ENCODE results near the gene MAGI3. TPM values are rescaled to one million over a fixed set of nuclear protein-coding genes. Genes with fewer than 3 reads are reported as not detected.

Gene MAGI3
- 8.6 and 10.1 TPM in 2 replicates for total RNA-seq

DNA sequence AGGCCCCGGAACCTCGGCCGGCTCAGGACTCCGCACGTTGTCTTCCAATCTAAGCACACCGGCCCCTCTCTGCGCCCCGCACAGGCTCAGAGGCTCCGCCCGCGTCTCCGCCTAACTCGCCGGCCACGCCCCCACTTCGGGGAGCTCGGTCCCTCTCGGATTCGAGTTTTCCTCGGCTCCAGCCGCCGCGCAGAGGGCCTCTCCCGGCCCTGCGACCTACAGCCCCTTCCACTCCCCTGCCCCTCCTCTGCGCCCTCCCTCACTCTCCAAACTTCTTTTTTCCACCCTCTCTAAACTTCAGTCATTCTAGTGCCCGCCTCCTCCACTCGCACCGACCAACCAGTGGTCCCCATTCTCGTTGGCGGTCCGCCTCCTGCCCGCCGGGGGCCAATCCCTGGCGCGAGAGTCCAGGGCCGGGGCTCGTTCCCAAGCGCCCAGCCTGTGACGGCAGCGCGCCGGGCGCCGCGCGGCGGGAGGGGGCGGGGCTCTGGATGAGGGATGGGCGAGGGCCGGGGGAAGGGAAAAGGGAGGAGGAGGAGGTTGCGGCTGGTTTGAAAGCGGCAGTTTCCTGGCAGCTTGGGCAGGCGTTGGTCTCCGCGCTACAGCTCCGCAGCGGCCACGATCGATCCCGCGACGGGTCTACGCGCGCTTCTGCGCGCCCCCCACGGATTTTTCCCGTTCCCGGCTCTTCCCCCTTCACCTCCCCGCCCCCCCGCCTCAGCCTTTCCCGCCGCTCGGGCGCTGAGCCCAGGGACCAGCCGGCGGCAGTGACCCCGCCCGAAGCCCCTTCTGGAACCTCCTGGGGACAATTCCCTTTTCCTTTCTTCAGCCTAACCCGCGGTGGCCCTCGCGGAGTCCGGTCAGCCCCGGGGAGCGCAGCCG lies at the start of gene MAGI3:
TSS of gene MAGI3 (plus strand) at position 563 of the 882 bp plus-strand sequence. CDS start 519 bp downstream, outside the sequence.
- DNase-seq (ENCODE audit: low read depth in 2 of 2): peak; percentile 94 to 99

GRCh38 chr1:113353580-113353979 lies 36.7 kb upstream of the MAGI3 start:
- DNase-seq (ENCODE audit: low read depth in 2 of 2): no peak

DNA sequence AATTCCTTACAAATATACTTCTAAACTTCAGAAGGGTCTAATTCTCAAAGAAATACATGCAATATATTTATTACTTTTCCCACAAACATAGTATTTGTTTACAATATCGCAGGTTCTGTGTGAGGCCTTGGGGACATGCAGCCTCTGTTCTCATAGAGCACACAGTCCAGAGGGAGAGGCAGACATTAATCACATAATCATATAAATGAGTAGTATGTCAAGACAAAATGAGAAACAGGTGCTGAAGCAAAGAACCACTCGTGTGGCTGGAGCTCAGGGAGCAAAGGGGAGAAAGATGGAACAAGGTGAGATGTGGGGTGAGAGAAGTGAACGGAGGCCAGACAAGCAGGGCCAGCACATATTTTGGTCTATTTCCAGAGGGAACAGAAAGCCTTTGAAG lies 26.4 kb upstream of the MAGI3 start:
- no peak for DNase-seq (ENCODE audit: low read depth in 2 of 2)

- DNase-seq (ENCODE audit: low read depth in 2 of 2): no peak
These were observed 21.3 kb upstream of the MAGI3 start for GRCh38 chr1:113369040-113369439.

GRCh38 chr1:113369699-113370098 lies 20.6 kb upstream of the MAGI3 start:
- no peak for DNase-seq (ENCODE audit: low read depth in 2 of 2)

DNA sequence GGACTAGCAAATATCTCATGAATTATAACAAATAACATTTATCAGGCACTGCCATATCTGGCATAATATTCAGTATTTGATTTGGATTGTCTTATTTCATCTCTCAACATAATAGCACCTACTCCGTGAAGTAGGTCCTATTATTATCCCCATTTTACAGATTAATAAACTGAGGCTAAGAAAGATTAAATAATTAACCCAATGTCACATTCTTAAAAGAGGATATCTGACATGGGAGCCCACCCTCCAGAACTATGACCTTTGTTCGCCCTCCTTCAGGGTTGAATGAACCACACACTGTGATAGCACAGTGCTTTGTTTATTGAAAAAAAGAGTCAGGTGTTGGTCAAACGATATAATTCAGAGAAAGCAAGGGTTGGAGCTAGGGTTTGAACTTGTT lies 19.4 kb upstream of the MAGI3 start:
- DNase-seq (ENCODE audit: low read depth in 2 of 2): no peak

DNA sequence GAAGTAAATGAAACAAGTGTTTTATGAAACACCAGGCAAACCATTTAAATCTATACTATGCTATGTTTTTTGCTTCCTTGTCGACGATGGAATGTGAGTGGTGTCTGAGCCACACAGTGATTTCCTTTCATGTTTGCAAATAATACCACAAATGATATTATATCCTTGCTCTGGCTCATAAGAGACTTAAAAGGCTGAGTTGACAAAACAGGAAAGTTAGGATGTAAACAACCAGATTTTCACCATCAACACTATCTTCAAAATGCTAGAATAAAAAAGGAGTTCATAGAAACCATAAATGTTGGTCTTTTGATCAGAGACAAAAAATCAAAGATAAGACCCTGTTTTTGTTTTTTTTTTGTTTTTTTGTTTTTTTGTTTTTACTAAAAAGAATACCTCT lies 17.8 kb upstream of the MAGI3 start:
- no peak for DNase-seq (ENCODE audit: low read depth in 2 of 2)

GRCh38 chr1:113373644-113374043 lies 16.7 kb upstream of the MAGI3 start:
- no peak for DNase-seq (ENCODE audit: low read depth in 2 of 2)

DNA sequence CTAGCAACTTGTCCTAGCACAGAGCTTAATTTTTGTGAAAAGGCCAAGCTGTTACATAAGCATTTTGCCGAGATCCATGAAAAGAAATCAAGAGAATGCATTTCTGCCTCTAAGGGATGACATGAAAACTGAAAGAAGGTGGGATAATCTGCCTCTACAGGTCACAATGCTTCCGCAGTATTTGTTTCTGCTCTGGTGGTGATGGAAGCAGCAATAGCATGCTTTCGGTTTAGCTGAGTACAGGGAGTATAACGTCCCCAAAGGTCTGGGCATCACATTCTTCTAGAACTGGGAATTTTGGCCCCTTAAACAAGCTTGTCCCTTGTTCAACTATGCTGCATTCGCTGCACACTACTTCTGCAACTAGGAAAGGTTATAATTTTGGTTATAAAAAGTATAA lies 14.4 kb upstream of the MAGI3 start:
- no peak for DNase-seq (ENCODE audit: low read depth in 2 of 2)

DNA sequence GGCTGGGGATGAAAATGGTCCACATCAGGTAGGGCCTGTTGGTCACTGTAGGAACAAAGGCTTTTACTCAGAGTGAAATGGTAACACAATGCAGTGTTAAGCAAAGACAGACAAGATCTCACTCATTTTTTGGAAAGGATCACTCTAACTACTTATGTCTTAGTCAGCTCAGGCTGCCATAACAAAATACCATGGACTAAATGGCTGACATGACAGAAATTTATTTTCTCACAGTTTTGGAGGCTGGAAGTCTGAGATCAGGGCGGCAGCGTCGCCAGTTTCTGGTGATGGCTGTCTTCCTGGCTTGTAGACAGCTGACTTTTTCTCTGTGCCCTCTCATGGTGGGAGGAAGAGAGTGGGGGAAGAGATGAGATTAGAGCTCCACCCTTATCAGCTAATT lies 10.2 kb upstream of the MAGI3 start:
- DNase-seq (ENCODE audit: low read depth in 2 of 2): no peak

DNA sequence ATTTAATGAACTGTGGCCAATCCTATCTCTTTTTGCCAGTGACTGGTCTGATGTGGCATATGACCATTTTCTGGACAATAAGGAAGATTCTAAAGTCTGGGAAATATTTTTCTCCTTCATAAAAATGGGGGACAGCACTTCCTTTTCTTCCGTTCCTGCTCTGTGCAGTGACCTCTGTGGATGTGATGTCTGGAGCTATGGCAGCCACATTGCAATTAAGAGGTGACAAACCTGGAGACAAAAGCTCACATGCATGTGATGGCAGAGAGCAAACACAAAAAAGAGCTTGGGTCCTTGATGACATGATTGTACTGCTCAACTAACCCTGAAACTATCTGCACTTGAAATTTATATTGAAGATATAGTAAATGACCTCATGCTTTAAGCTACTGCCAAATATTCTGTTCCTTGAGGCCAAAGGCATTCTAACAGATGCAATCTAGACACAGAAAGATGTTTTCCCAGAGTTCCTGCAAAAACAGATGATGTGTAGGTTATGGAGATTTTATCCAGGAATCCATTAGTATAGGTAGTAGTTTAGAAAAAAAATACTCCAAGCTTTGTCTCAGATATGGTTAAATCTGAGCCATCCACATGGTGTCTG lies 2.2 kb upstream of the MAGI3 start:
- DNase-seq (ENCODE audit: low read depth in 2 of 2): no peak

DNA sequence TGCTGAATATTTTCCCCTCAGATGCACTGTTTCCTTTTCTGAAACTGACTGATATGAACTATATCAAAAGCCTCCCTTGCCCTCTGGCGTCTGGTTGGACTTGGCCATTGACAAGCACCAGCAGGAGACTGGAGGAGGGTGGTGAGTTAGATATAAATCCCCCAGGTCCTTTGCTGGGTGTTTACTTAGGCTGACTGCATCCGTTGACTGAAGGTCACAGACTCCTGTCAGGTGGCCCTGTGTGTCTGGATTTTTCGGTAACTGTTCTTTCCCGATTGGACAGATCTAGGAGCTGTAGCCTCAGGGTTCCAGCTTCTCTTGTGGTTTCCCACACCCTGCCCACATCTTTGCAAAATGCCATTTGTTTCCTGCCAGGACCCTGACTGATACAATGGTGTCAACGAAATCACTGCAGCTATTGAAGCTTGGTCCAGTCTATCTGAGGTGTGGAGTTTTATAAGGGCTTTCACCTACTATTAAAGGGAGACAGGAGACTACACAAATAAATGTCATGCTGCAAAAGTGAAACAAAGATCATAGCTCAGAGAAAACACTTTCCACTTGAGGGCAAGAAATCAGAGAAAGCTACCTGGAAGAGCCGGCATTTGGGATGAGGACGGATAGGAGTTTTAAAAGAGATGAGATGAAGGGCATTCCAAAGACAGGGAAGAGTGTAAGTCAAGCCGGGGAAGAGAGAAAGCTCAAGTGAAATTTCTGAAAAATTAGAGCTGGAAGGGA lies 1.5 kb upstream of the MAGI3 start:
- DNase-seq (ENCODE audit: low read depth in 2 of 2): peak in 1 of 2 donors; percentile 37

DNA sequence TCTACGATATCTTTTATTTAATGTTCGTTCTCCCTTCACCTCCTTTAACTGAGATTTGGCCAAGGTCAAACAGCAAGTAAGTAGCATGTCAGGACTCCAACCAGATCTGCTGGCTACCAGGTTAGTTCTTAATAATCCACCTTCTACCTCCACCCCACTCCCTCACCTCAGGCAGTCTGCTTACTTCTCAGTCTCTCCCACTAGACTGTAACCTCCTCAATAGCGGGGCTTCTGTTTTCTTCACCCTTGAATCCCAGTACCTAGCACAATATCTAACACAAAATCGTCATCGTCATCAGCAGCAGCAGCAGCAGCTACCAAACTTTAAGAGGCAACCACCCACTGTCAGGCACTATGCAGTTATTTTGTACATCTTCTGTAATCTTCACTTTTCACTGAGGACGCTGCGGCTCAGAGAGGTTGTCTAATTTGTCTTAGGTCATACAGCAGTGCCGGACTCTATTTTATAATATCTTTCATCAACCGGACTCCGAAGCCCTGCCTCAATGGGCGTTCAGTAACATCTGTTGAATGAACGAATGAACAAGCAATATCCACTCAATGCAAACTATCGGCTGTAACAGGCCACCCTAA lies 859 bp upstream of the MAGI3 start:
- no peak for DNase-seq (ENCODE audit: low read depth in 2 of 2)

DNA sequence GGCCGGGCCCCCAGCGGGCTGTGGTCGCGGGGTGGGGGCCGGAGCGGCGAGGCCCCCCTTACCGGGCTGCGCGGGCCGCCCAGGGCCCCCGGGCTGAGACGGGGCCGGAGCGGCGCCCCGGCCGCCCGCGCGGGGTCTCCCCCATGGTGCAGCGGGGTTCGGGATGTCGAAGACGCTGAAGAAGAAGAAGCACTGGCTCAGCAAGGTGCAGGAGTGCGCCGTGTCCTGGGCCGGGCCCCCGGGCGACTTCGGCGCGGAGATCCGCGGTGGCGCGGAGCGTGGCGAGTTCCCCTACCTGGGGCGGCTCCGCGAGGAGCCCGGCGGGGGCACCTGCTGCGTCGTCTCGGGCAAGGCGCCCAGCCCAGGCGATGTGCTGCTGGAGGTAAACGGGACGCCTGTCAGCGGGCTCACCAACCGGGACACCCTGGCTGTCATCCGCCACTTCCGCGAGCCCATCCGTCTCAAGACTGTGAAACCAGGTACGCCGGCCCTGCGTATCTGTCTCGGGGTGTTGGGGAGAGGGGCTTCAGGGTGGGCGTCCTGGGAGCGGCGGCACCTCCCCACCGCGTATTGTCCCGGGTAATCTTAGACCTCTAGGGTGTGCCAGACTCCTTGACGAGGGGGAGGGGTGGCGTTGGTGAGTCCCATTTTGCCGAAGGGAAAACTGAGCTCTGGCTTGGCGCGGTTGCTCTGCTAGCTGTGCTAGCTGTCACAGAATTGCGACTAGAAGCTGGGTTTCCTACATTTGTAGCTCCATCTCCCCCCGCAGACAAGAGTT lies 745 bp downstream of the MAGI3 start:
- DNase-seq (ENCODE audit: low read depth in 2 of 2): peak in 1 of 2 donors; percentile 32

GRCh38 chr1:113391649-113392271 lies 1.4 kb downstream of the MAGI3 start:
- peak in 1 of 2 donors; percentile 16 for DNase-seq (ENCODE audit: low read depth in 2 of 2)

GRCh38 chr1:113392541-113393128 lies 2.3 kb downstream of the MAGI3 start:
- DNase-seq (ENCODE audit: low read depth in 2 of 2): no peak

- DNase-seq (ENCODE audit: low read depth in 2 of 2): no peak
These were observed 3.9 kb downstream of the MAGI3 start for GRCh38 chr1:113394043-113394862.

GRCh38 chr1:113394863-113395259 lies 4.5 kb downstream of the MAGI3 start:
- no peak for DNase-seq (ENCODE audit: low read depth in 2 of 2)

- DNase-seq (ENCODE audit: low read depth in 2 of 2): no peak
These were observed 5.8 kb downstream of the MAGI3 start for GRCh38 chr1:113396102-113396501.

Measured in dermis microvascular lymphatic vessel endothelial cell (primary cell).